ENCODE data around the gene NTN5.

DNA sequence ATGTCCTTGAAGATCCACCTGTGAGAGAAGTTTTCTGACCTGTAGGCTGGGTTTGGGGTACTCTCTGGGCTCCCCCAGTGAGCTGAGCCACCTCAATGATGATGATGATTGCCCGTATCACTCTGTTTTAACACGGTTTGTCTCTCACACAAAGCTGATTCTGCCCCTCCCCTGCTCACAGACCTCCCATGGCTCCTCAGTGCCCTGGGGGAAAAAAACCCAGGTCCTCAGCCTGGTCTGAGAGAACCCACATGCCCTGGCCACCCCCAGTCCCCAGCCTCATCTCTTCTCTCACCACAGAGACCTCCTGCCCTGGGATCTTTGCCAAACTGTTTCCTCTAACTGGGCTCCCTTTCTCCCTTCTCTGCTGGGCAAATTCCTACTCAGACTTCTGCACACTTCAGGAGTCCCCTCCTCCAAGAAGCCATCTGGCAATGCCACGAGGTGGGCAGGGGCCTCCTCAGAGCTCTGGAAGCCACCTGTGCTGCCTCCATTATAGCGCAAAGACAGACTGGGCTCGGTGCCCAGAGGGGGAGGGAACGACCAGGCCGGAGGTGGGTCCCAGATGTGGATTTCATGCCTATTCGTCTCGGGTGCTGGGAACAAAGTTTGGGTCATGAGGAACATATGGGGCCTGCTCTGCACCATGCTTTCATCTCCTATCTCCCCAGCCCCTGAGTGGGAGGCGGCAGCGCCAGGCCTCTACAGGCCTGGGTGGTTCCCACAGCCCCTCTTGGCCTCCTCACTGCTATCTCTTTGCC is 18.3 kb downstream of the NTN5 start:
- TF ChIP-seq, protein P1, sequence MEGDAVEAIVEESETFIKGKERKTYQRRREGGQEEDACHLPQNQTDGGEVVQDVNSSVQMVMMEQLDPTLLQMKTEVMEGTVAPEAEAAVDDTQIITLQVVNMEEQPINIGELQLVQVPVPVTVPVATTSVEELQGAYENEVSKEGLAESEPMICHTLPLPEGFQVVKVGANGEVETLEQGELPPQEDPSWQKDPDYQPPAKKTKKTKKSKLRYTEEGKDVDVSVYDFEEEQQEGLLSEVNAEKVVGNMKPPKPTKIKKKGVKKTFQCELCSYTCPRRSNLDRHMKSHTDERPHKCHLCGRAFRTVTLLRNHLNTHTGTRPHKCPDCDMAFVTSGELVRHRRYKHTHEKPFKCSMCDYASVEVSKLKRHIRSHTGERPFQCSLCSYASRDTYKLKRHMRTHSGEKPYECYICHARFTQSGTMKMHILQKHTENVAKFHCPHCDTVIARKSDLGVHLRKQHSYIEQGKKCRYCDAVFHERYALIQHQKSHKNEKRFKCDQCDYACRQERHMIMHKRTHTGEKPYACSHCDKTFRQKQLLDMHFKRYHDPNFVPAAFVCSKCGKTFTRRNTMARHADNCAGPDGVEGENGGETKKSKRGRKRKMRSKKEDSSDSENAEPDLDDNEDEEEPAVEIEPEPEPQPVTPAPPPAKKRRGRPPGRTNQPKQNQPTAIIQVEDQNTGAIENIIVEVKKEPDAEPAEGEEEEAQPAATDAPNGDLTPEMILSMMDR (IDR thresholded peaks at IDR 0.05), result no peak
- no peak for TF ChIP-seq POLR2A (IDR thresholded peaks at IDR 0.05)
- TF ChIP-seq EP300 (IDR thresholded peaks at IDR 0.05), result no peak

Measured in upper lobe of left lung (tissue), 4 donors.